Measurements from ENCODE around the gene RAVER1.
"Not testable (repeated sequence)": the region's sequence is repeated elsewhere in the genome, so short reads cannot be mapped to it uniquely, and the experiment has no call there.

The RAVER1 gene

GRCh38 chr19:10343495-10343894 lies 10.2 kb upstream of the RAVER1 start:
- no peak for DNase-seq

- DNase-seq = no peak
These were observed 6.6 kb upstream of the RAVER1 start for GRCh38 chr19:10339977-10340376.

- DNase-seq = peak; percentile 20 to 61 (median 34)
These were observed 6.1 kb upstream of the RAVER1 start, which contains the start of gene ICAM3 for GRCh38 chr19:10339380-10339960. TSS of gene ICAM3 (minus strand) at chr19:10339624. CDS start at chr19:10339614, 10 bp downstream.

GRCh38 chr19:10338940-10339339 lies 5.6 kb upstream of the RAVER1 start:
- no peak for DNase-seq

- DNase-seq = not testable (repeated sequence)
These were observed 3.4 kb upstream of the RAVER1 start for GRCh38 chr19:10336725-10337124.

- no peak for DNase-seq
These were observed 2.1 kb upstream of the RAVER1 start for GRCh38 chr19:10335352-10335985.

GRCh38 chr19:10334588-10335351 lies 1.4 kb upstream of the RAVER1 start:
- DNase-seq = no peak

GRCh38 chr19:10333758-10334587 lies 644 bp upstream of the RAVER1 start:
- no peak for DNase-seq

GRCh38 chr19:10332158-10332964 lies 968 bp downstream of the RAVER1 start:
- no peak for DNase-seq

- DNase-seq = no peak
These were observed 3.8 kb downstream of the RAVER1 start for GRCh38 chr19:10329555-10329954.

- no peak for DNase-seq
These were observed 4.5 kb downstream of the RAVER1 start for GRCh38 chr19:10328558-10329429.

- DNase-seq = no peak
These were observed 5.5 kb downstream of the RAVER1 start for GRCh38 chr19:10327793-10328192.

- no peak for DNase-seq
These were observed 7.6 kb downstream of the RAVER1 start for GRCh38 chr19:10325732-10326131.

- no peak for DNase-seq
These were observed 11.2 kb downstream of the RAVER1 start for GRCh38 chr19:10321874-10322835.

GRCh38 chr19:10321417-10321797 lies 11.9 kb downstream of the RAVER1 start:
- DNase-seq = no peak

- DNase-seq = no peak
These were observed 12.5 kb downstream of the RAVER1 start for GRCh38 chr19:10320602-10321416.

- DNase-seq = no peak
These were observed 14.3 kb downstream of the RAVER1 start for GRCh38 chr19:10318807-10319682.

GRCh38 chr19:10317857-10318462 lies 15.4 kb downstream of the RAVER1 start:
- DNase-seq = no peak
